GM20000 (cell line): ENCODE data around the gene GRID1.
A peak's percentile ranks its signal among the peaks of the same experiment; 100 is the strongest.

Experiments used
- DNase-seq: peaks from one replicate; pipeline ENCODE4 v3.0.0; 2012; ENCODE audit warnings: low spot score
- CTCF ChIP-seq: IDR thresholded peaks from 2 replicates; pipeline ENCODE4 v1.5.1; 2012; ENCODE audit warnings: mild to moderate bottlenecking, control low read depth; ENCODE audit errors: extremely low read depth, missing control alignments

GRID1 gene

GRCh38 chr10:86310291-86310690 is 56.3 kb downstream of the GRID1 start:
- no peak for TF ChIP-seq CTCF
- DNase-seq, result no peak

- no peak for DNase-seq
- TF ChIP-seq CTCF, result no peak
Observed at GRCh38 chr10:86308056-86308455, 58.5 kb downstream of the GRID1 start.

- no peak for TF ChIP-seq CTCF
- DNase-seq, result peak; percentile 36
Observed at GRCh38 chr10:86306628-86307278, 59.8 kb downstream of the GRID1 start.

DNA sequence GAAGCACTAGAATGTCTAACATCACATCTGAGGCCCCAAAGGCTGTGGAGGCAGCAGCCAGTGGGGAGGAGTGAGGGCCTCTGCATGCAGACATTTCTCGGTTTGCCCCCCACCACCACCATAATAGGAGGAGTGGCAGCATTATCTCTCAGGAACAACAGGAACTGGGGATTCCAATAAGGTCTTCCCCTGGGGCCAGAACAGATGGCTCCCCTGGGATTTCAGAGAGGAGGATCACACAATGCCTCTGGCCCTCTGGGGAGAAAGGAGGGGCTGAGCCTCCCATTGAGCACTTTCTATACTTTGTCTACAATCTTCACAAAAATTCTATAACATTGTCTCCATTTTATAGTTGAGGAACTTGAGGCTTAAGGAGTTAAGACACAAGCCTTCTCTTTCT is 61.1 kb downstream of the GRID1 start:
- TF ChIP-seq CTCF, result no peak

GRCh38 chr10:86304436-86304835 is 62.2 kb downstream of the GRID1 start:
- TF ChIP-seq CTCF, result no peak
- no peak for DNase-seq

More for the DNA sequence above, 61.1 kb downstream of the GRID1 start:
- no peak for DNase-seq

DNA sequence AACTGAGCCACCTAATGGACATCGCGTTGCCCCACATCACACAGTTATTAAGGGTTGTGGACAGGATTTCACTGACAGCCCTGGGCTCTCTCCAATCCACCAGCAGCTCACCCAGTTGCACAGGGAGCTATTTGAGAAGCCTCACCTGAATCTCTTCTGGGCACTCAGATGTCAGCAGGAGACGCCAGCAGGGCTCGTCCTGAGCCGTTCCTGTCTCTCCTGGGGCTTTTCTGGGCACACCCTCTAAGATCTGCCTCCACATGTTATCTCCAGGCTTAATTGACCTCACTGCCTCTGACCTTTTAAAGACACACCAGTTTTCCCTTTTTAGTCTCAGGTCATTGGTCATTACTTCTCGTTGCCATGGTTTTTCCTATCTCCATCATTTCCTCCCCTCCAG is 63.0 kb downstream of the GRID1 start:
- DNase-seq, result no peak
- TF ChIP-seq CTCF, result no peak

GRCh38 chr10:86301971-86302370 is 64.6 kb downstream of the GRID1 start:
- no peak for TF ChIP-seq CTCF

More at GRCh38 chr10:86301971-86302370, 64.6 kb downstream of the GRID1 start:
- DNase-seq, result no peak
